Fibroblast of pulmonary artery (primary cell): Measurements from ENCODE around the gene OGFOD2.
A peak's percentile ranks its signal among the peaks of the same experiment; 100 is the strongest.

Experiments
- DNase-seq: peaks from one replicate; pipeline ENCODE4 v3.0.0-alpha.2; 2010; ENCODE audit warnings: low read depth
- H3K4me3 ChIP-seq: replicated peaks from 2 replicates; pipeline ENCODE4 v1.5.1; 2011; ENCODE audit warnings: low read depth, mild to moderate bottlenecking, control low read depth, low read length, moderate library complexity
- CTCF ChIP-seq: IDR thresholded peaks from 2 replicates; pipeline ENCODE4 v1.5.1; 2011; ENCODE audit warnings: mild to moderate bottlenecking, control low read depth, low read length, inconsistent platforms; ENCODE audit errors: missing control alignments

The OGFOD2 gene

GRCh38 chr12:122960193-122960569 is 14.9 kb upstream of the OGFOD2 start:
- DNase-seq, result no peak
- no peak for TF ChIP-seq CTCF

DNA sequence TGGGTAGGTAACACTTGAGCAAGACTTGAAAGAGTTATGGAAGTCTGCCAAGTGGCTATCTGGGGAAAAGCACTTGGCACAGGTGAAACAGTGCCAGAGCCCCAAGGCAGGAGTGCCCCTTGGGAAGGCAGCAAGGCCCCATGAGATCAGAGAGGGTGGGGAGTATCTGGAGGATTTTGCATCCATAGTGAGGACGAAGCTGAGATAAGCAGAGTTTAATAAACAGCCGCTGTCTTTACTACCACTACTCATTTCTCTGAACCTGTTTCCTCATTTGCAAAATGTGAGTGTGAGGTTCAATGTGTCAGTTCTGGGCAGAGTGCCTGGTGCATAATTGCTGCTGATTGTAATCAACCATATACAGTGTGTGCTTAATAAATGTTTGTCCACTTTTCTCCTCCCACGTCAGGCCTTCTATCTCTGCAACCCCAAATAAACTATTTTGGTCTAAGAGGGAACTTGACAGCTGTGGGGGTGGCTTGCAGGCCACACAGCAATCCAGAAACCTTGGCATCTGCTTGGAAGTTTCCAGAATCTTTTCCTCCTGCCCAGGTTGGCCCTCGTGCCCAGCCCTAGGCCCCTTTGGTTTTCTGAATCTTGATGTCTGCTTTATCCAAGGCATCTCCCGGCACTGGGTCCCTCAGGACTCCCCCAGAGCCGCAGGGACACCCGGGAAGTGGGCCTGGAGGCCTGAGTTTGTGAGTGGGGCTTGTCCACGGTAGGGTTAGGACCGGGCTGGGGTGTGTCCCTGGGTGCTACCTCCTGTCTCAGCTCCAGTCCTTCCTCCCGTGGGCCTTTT is 13.3 kb upstream of the OGFOD2 start:
- no peak overlapping the region for H3K4me3 ChIP-seq
- no peak for DNase-seq
- no peak for TF ChIP-seq CTCF

More at GRCh38 chr12:122960193-122960569, 14.9 kb upstream of the OGFOD2 start:
- H3K4me3 ChIP-seq, result no peak overlapping the region

- TF ChIP-seq CTCF, result no peak
- DNase-seq, result peak; percentile 60
Measured at GRCh38 chr12:122963941-122964265, 11.1 kb upstream of the OGFOD2 start.

GRCh38 chr12:122964439-122965257 is 10.4 kb upstream of the OGFOD2 start:
- TF ChIP-seq CTCF, result no peak
- no peak overlapping the region for H3K4me3 ChIP-seq
- no peak for DNase-seq

More at GRCh38 chr12:122963941-122964265, 11.1 kb upstream of the OGFOD2 start:
- no peak overlapping the region for H3K4me3 ChIP-seq

- DNase-seq, result no peak
- no peak for TF ChIP-seq CTCF
- H3K4me3 ChIP-seq, result peak overlapping the region; percentile 82
Measured at GRCh38 chr12:122965321-122965751, 9.7 kb upstream of the OGFOD2 start.

GRCh38 chr12:122965851-122966742 is 8.9 kb upstream of the OGFOD2 start, which contains the start of gene ABCB9:
Gene ABCB9, minus strand, starts transcription at chr12:122966463. Its CDS starts 6,228 bp downstream, at chr12:122960235.
- peak within 1 kb of the TSS; percentile 82 for H3K4me3 ChIP-seq
- DNase-seq, result peak; percentile 92

More at GRCh38 chr12:122965851-122966742, 8.9 kb upstream of the OGFOD2 start, which contains the start of gene ABCB9:
- no peak for TF ChIP-seq CTCF
